Endodermal cell (in vitro differentiated cells): ENCODE data around the gene TIMD4. TPM values are rescaled to one million over a fixed set of nuclear protein-coding genes. Genes with fewer than 3 reads are reported as not detected.
"Not testable (repeated sequence)": the region's sequence is repeated elsewhere in the genome, so short reads cannot be mapped to it uniquely, and the experiment has no call there.

Source experiments
- DNase-seq: peaks from one replicate; pipeline ENCODE4 v3.0.0-alpha.2; 2017
- H3K27ac ChIP-seq: 2 replicates; pipeline ENCODE4 v1.5.1; 2013; ENCODE audit warnings: mild to moderate bottlenecking, low read depth, low read length, moderate library complexity
- H3K27me3 ChIP-seq: 2 replicates; pipeline ENCODE4 v1.6.1; 2013; ENCODE audit warnings: mild to moderate bottlenecking, low read length, moderate library complexity; ENCODE audit not compliant: insufficient read depth, control insufficient read depth, poor library complexity, severe bottlenecking
- H3K36me3 ChIP-seq: 2 replicates; pipeline ENCODE4 v1.7.0; 2013; ENCODE audit warnings: mild to moderate bottlenecking, low read length, moderate library complexity; ENCODE audit not compliant: control insufficient read depth, insufficient read depth
- H3K4me1 ChIP-seq: one replicate; pipeline ENCODE4 v1.7.0; 2013; ENCODE audit warnings: low read length; ENCODE audit not compliant: control insufficient read depth, insufficient read depth
- H3K4me3 ChIP-seq: 2 replicates; pipeline ENCODE4 v1.5.1; 2013; ENCODE audit warnings: mild to moderate bottlenecking, low read length, moderate library complexity
- H3K9ac ChIP-seq: 2 replicates; pipeline ENCODE4 v1.6.1; 2013; ENCODE audit warnings: mild to moderate bottlenecking, low read length, moderate library complexity; ENCODE audit not compliant: poor library complexity, severe bottlenecking; ENCODE audit errors: extremely low read depth
- H3K9me3 ChIP-seq: 2 replicates; pipeline ENCODE4 v1.6.1; 2013; ENCODE audit warnings: mild to moderate bottlenecking, low read length, moderate library complexity; ENCODE audit not compliant: control insufficient read depth
- H3K27ac Mint-ChIP-seq: 2 replicates; pipeline ENCODE4 v1.8.0; 2020; ENCODE audit warnings: mixed read lengths
- H3K27me3 Mint-ChIP-seq: 2 replicates; pipeline ENCODE4 v1.8.0; 2021; ENCODE audit warnings: mild to moderate bottlenecking, mixed read lengths; ENCODE audit not compliant: insufficient read depth
- H3K36me3 Mint-ChIP-seq: 2 replicates; pipeline ENCODE4 v1.8.0; 2020; ENCODE audit warnings: low read depth, mixed read lengths
- H3K4me1 Mint-ChIP-seq: 2 replicates; pipeline ENCODE4 v1.8.0; 2020; ENCODE audit warnings: mixed read lengths
- H3K4me3 Mint-ChIP-seq: 2 replicates; pipeline ENCODE4 v1.8.0; 2020; ENCODE audit warnings: mild to moderate bottlenecking, moderate library complexity, mixed read lengths
- H3K9me3 Mint-ChIP-seq: 2 replicates; pipeline ENCODE4 v1.8.0; 2020; ENCODE audit warnings: mild to moderate bottlenecking, mixed read lengths
- CTCF ChIP-seq: fragments of 200-600 bp; sonication (generic); conservative IDR thresholded peaks from 2 replicates; pipeline ENCODE4 v1.5.0; 2021; ENCODE audit warnings: antibody characterized with exemption, mild to moderate bottlenecking
- WGBS, 2 experiments: methylation state at CpG; one replicate each; pipeline versions ENCODE4 v1.1.5 to v1.1.7; 2013; ENCODE audit warnings: missing lambda C conversion rate in 2 of 2, mixed read lengths in 1 of 2; ENCODE audit not compliant: insufficient coverage in 1 of 2, insufficient read length in 1 of 2; 5-methylcytosine and 5-hydroxymethylcytosine counted together
- total RNA-seq, 2 donors: library from RNA; stranded (reverse); fragmentation: NEBNext Ultra II Directional in 1 of 2; extraction: Animal tissue kit (Norgen Biotek cat#: 25700) in 1 of 2; gene quantifications; 2 replicates in 1 of 2; 3 replicates in 1 of 2; pipeline ENCODE4 v1.2.1, GENCODE V29; 2021

The TIMD4 gene
- total RNA-seq, 2 donors from 2014 or later = not detected

- H3K9me3 ChIP-seq = no peaks in the 10 kb centered on the region
- Mint-ChIP-seq H3K4me3 (no peak overlapping the region), H3K4me1 (peaks cover 6% of the 10 kb centered on the region), H3K27ac (no peak overlapping the region), H3K27me3 (peaks cover 2% of the 10 kb centered on the region), H3K36me3 (no peaks in the 10 kb centered on the region), H3K9me3 (no peaks in the 10 kb centered on the region)
- DNase-seq = no peak
- no peaks in the 10 kb centered on the region for H3K4me1 ChIP-seq
- no peaks in the 10 kb centered on the region for H3K27me3 ChIP-seq
- H3K27ac ChIP-seq = no peak overlapping the region
- no peak overlapping the region for H3K4me3 ChIP-seq
- 91 to 93% methylated on average over 5 to 6 of the region's 6 CpGs for WGBS, 2 experiments
- no peaks in the 10 kb centered on the region for H3K36me3 ChIP-seq
- TF ChIP-seq CTCF = no peak
- no peak overlapping the region for H3K9ac ChIP-seq
These were observed 11.3 kb upstream of the TIMD4 start for GRCh38 chr5:156974328-156974727.

- Mint-ChIP-seq H3K9me3 (no peaks in the 10 kb centered on the region), H3K27ac (no peak overlapping the region), H3K4me3 (no peak overlapping the region), H3K4me1 (peaks cover 6% of the 10 kb centered on the region), H3K27me3 (peaks cover 2% of the 10 kb centered on the region), H3K36me3 (no peaks in the 10 kb centered on the region)
- Histone ChIP-seq H3K4me3 (no peak overlapping the region), H3K27me3 (no peaks in the 10 kb centered on the region), H3K4me1 (no peaks in the 10 kb centered on the region), H3K9me3 (no peaks in the 10 kb centered on the region), H3K36me3 (no peaks in the 10 kb centered on the region), H3K9ac (no peak overlapping the region), H3K27ac (no peak overlapping the region)
- no peak for DNase-seq
- no peak for TF ChIP-seq CTCF
- 89 to 91% methylated on average over 1 to 3 of the region's 3 CpGs for WGBS, 2 experiments
These were observed 9.0 kb upstream of the TIMD4 start for GRCh38 chr5:156971848-156972525.

GRCh38 chr5:156971415-156971814 lies 8.4 kb upstream of the TIMD4 start:
- Histone ChIP-seq H3K27ac (no peak overlapping the region), H3K9ac (no peak overlapping the region), H3K9me3 (no peaks in the 10 kb centered on the region), H3K4me3 (no peak overlapping the region), H3K27me3 (no peaks in the 10 kb centered on the region), H3K4me1 (no peaks in the 10 kb centered on the region), H3K36me3 (no peaks in the 10 kb centered on the region)
- TF ChIP-seq CTCF = no peak
- DNase-seq = no peak
- 99 to 100% methylated on average over 2 to 3 of the region's 3 CpGs for WGBS, 2 experiments
- H3K27ac Mint-ChIP-seq = no peak overlapping the region
- peaks cover 6% of the 10 kb centered on the region for H3K4me1 Mint-ChIP-seq
- H3K36me3 Mint-ChIP-seq = no peaks in the 10 kb centered on the region
- H3K27me3 Mint-ChIP-seq = no peaks in the 10 kb centered on the region
- no peaks in the 10 kb centered on the region for H3K9me3 Mint-ChIP-seq
- no peak overlapping the region for H3K4me3 Mint-ChIP-seq

- H3K9me3 ChIP-seq, H3K4me1 ChIP-seq, H3K27ac ChIP-seq, DNase-seq, H3K4me3 ChIP-seq, H3K27me3 ChIP-seq, H3K27me3 Mint-ChIP-seq, H3K9me3 Mint-ChIP-seq, H3K9ac ChIP-seq, H3K36me3 ChIP-seq, H3K36me3 Mint-ChIP-seq, H3K4me1 Mint-ChIP-seq, H3K4me3 Mint-ChIP-seq, H3K27ac Mint-ChIP-seq: not testable (repeated sequence)
- 88 to 100% methylated on average over 3 of the region's 3 CpGs for WGBS, 2 experiments
These were observed 4.4 kb upstream of the TIMD4 start for GRCh38 chr5:156967386-156967785.
